HPDE6-E6E7 (cell line): ENCODE measurements around the gene SLC38A1.
"Not testable (repeated sequence)": the region's sequence is repeated elsewhere in the genome, so short reads cannot be mapped to it uniquely, and the experiment has no call there.

Experiments used
- DNase-seq: peaks from one replicate; pipeline ENCODE4 v3.0.0; 2011; ENCODE audit warnings: missing footprints; ENCODE audit errors: extremely low spot score

SLC38A1 gene

GRCh38 chr12:46208370-46208769 lies 60.5 kb downstream of the SLC38A1 start:
- DNase-seq: no peak

- no peak for DNase-seq
Measured at GRCh38 chr12:46207644-46208043, 61.2 kb downstream of the SLC38A1 start.

GRCh38 chr12:46206471-46206870 lies 62.4 kb downstream of the SLC38A1 start:
- no peak for DNase-seq

- no peak for DNase-seq
Measured at GRCh38 chr12:46205294-46205693, 63.5 kb downstream of the SLC38A1 start.

- DNase-seq: no peak
Measured at GRCh38 chr12:46201284-46201789, 67.5 kb downstream of the SLC38A1 start.

- DNase-seq: no peak
Measured at GRCh38 chr12:46200551-46200950, 68.3 kb downstream of the SLC38A1 start.

- no peak for DNase-seq
Measured at GRCh38 chr12:46198913-46199312, 69.9 kb downstream of the SLC38A1 start.

GRCh38 chr12:46197883-46198282 lies 71.0 kb downstream of the SLC38A1 start:
- DNase-seq: no peak

- not testable (repeated sequence) for DNase-seq
Measured at GRCh38 chr12:46190533-46190932, 78.3 kb downstream of the SLC38A1 start.

- no peak for DNase-seq
Measured at GRCh38 chr12:46188170-46188569, 80.7 kb downstream of the SLC38A1 start.

- DNase-seq: no peak
Measured at GRCh38 chr12:46187023-46187422, 81.8 kb downstream of the SLC38A1 start.

- no peak for DNase-seq
Measured at GRCh38 chr12:46186088-46186487, 82.8 kb downstream of the SLC38A1 start.

- DNase-seq: no peak
Measured at GRCh38 chr12:46185686-46186085, 83.2 kb downstream of the SLC38A1 start.

GRCh38 chr12:46184798-46185595 lies 83.8 kb downstream of the SLC38A1 start:
- no peak for DNase-seq

- DNase-seq: no peak
Measured at GRCh38 chr12:46183112-46183511, 85.7 kb downstream of the SLC38A1 start.

GRCh38 chr12:46181465-46181864 lies 87.4 kb downstream of the SLC38A1 start:
- DNase-seq: no peak

- DNase-seq: no peak
Measured at GRCh38 chr12:46179693-46180452, 89.0 kb downstream of the SLC38A1 start.

- no peak for DNase-seq
Measured at GRCh38 chr12:46177837-46178608, 90.8 kb downstream of the SLC38A1 start.

GRCh38 chr12:46177025-46177424 lies 91.8 kb downstream of the SLC38A1 start:
- no peak for DNase-seq

- DNase-seq: no peak
Measured at GRCh38 chr12:46174919-46175318, 93.9 kb downstream of the SLC38A1 start.

GRCh38 chr12:46174061-46174662 lies 94.7 kb downstream of the SLC38A1 start:
- DNase-seq: no peak

- no peak for DNase-seq
Measured at GRCh38 chr12:46168426-46168825, 100.4 kb downstream of the SLC38A1 start.
